Stimulated activated effector memory CD8-positive, alpha-beta T cell treated with anti-CD3 and anti-CD28 coated beads, Interleukin-12 subunit alpha, Interleukin-12 subunit beta, amount 100 ng/mL, for 72 hours (primary cell): ENCODE measurements around the gene SLC25A22.
A peak's percentile ranks its signal among the peaks of the same experiment; 100 is the strongest.

Source experiments
- ATAC-seq: fragments of 150-1000 bp; cut with Tn5 transposase; 2 replicates; pipeline ENCODE4 v1.10.0; 2021
- DNase-seq, 2 donors: peaks; one replicate each; pipeline ENCODE4 v3.0.0; 2021 to 2022; ENCODE audit warnings: low spot score in 2 of 2
- H3K27ac Mint-ChIP-seq: one replicate; pipeline ENCODE4 v1.8.0; 2022; ENCODE audit warnings: mild to moderate bottlenecking, mixed read lengths
- H3K36me3 Mint-ChIP-seq: one replicate; pipeline ENCODE4 v1.8.0; 2022; ENCODE audit warnings: mild to moderate bottlenecking, mixed read lengths
- H3K4me1 Mint-ChIP-seq: one replicate; pipeline ENCODE4 v1.8.0; 2022; ENCODE audit warnings: mixed read lengths
- H3K4me3 Mint-ChIP-seq: one replicate; pipeline ENCODE4 v1.8.0; 2022; ENCODE audit warnings: mild to moderate bottlenecking, mixed read lengths
- H3K9me3 Mint-ChIP-seq: one replicate; pipeline ENCODE4 v1.8.0; 2022; ENCODE audit warnings: mixed read lengths

The SLC25A22 gene

GRCh38 chr11:749731-750130, 48.4 kb downstream of the SLC25A22 start:
- H3K4me3 Mint-ChIP-seq, result no peak overlapping the region

GRCh38 chr11:748007-748359, 50.1 kb downstream of the SLC25A22 start:
- no peak for DNase-seq
- Mint-ChIP-seq H3K9me3 (no peaks in the 10 kb centered on the region), H3K27ac (peak overlapping the region; percentile 80), H3K36me3 (peaks cover 18% of the 10 kb centered on the region), H3K4me3 (peak overlapping the region; percentile 77), H3K4me1 (peaks cover 17% of the 10 kb centered on the region)
- peak; percentile 1 for ATAC-seq

More at GRCh38 chr11:749731-750130, 48.4 kb downstream of the SLC25A22 start:
- H3K36me3 Mint-ChIP-seq, result peaks cover 25% of the 10 kb centered on the region
- no peaks in the 10 kb centered on the region for H3K9me3 Mint-ChIP-seq
- DNase-seq, result no peak
- no peak for ATAC-seq
- H3K27ac Mint-ChIP-seq, result peak overlapping the region; percentile 43
- H3K4me1 Mint-ChIP-seq, result peaks cover 17% of the 10 kb centered on the region

GRCh38 chr11:747158-748006, 50.7 kb downstream of the SLC25A22 start, which contains the start of gene TALDO1:
Gene TALDO1, plus strand, starts transcription at chr11:747464. Its CDS starts 18 bp downstream, at chr11:747482.
- Mint-ChIP-seq H3K4me1 (peaks cover 17% of the 10 kb centered on the region), H3K36me3 (peaks cover 12% of the 10 kb centered on the region), H3K9me3 (no peaks in the 10 kb centered on the region), H3K27ac (peak within 1 kb of the TSS; percentile 80), H3K4me3 (peak within 1 kb of the TSS; percentile 77)
- peak; percentile 95 for ATAC-seq
- peak; percentile 87 to 94 for DNase-seq

- peak; percentile 59 for ATAC-seq
- H3K27ac Mint-ChIP-seq, result peak overlapping the region; percentile 69
- peak overlapping the region; percentile 77 for H3K4me3 Mint-ChIP-seq
- peak in 1 of 2 donors; percentile 52 for DNase-seq
- peaks cover 17% of the 10 kb centered on the region for H3K4me1 Mint-ChIP-seq
- H3K9me3 Mint-ChIP-seq, result no peaks in the 10 kb centered on the region
- peaks cover 6% of the 10 kb centered on the region for H3K36me3 Mint-ChIP-seq
Measured at GRCh38 chr11:746289-747157, 51.6 kb downstream of the SLC25A22 start.

GRCh38 chr11:745428-745827, 52.7 kb downstream of the SLC25A22 start:
- Mint-ChIP-seq H3K4me1 (peaks cover 17% of the 10 kb centered on the region), H3K4me3 (no peak overlapping the region), H3K9me3 (no peaks in the 10 kb centered on the region), H3K36me3 (peaks cover 5% of the 10 kb centered on the region), H3K27ac (no peak overlapping the region)
- no peak for ATAC-seq
- DNase-seq, result no peak

GRCh38 chr11:742571-743201, 55.4 kb downstream of the SLC25A22 start:
- Mint-ChIP-seq H3K4me1 (peaks cover 5% of the 10 kb centered on the region), H3K27ac (no peak overlapping the region), H3K36me3 (no peaks in the 10 kb centered on the region), H3K9me3 (no peaks in the 10 kb centered on the region), H3K4me3 (no peak overlapping the region)
- ATAC-seq, result no peak
- DNase-seq, result no peak

GRCh38 chr11:742156-742546, 55.9 kb downstream of the SLC25A22 start:
- peaks cover 5% of the 10 kb centered on the region for H3K4me1 Mint-ChIP-seq
- H3K36me3 Mint-ChIP-seq, result no peaks in the 10 kb centered on the region
- DNase-seq (no peak), ATAC-seq (no peak)
- H3K4me3 Mint-ChIP-seq, result no peak overlapping the region
- no peak overlapping the region for H3K27ac Mint-ChIP-seq
- no peaks in the 10 kb centered on the region for H3K9me3 Mint-ChIP-seq
